HepG2 (cell line): ENCODE data around the gene HDAC4. TPM values are rescaled to one million over a fixed set of nuclear protein-coding genes. Genes with fewer than 3 reads are reported as not detected.

Experiments
- ATAC-seq: fragments of 200-7000 bp; cut with Tn5 transposase; 3 replicates; pipeline ENCODE4 v1.9.1; 2020; ENCODE audit warnings: mild to moderate bottlenecking, moderate library complexity
- BruUV-seq: library from RNA; stranded (reverse); fragments of 400-500 nt; replicated peaks from 2 replicates; lab custom pipeline; 2021; lab: Mats Ljungman, UMichigan
- CTCF ChIA-PET: fragments of 300-600 bp; formaldehyde crosslinking; extraction: SDS; loops from one replicate; lab custom pipeline; 2021; ENCODE audit warnings: low total read pairs, inconsistent platforms, low intra/inter-chr PET ratio; lab: Yijun Ruan, JAX
- POLR2A ChIA-PET: fragments of 350-600 bp; sonication (Branson Sonifier 250); formaldehyde crosslinking; loops from one replicate; lab custom pipeline; 2020; ENCODE audit warnings: antibody characterized with exemption, inconsistent platforms; lab: Yijun Ruan, JAX
- DNase-seq: peaks from one replicate; pipeline ENCODE4 v3.0.0-alpha.2; 2015; ENCODE audit warnings: low spot score
- FAIRE-seq: peaks from 3 replicates; lab custom pipeline; 2011; peaks lifted over from hg19 to GRCh38; lab: Jason Lieb, UNC
- H2AFZ ChIP-seq: one replicate; pipeline ENCODE4 v1.6.1; 2011; ENCODE audit warnings: low read length, inconsistent platforms
- H3K27ac ChIP-seq: fragments of 300-600 bp; 3 replicates; pipeline ENCODE4 v1.8.0; 2011; ENCODE audit warnings: mixed run types, mild to moderate bottlenecking, mixed read lengths, low read length, inconsistent platforms; ENCODE audit not compliant: insufficient read depth; ENCODE audit errors: extremely low read length
- H3K27me3 ChIP-seq, 2 experiments: fragments of 200-600 bp in 1 of 2; 2 replicates in 1 of 2; 3 replicates in 1 of 2; pipeline versions ENCODE4 v1.6.0 to v1.8.0; 2011; ENCODE audit warnings: low read length in 2 of 2, mild to moderate bottlenecking in 2 of 2, moderate library complexity in 2 of 2, inconsistent platforms in 1 of 2; ENCODE audit not compliant: insufficient read depth in 2 of 2, control insufficient read depth in 1 of 2
- H3K36me3 ChIP-seq, 2 experiments: fragments of 200-600 bp in 1 of 2; replicated peaks in 1 of 2; 2 replicates in 1 of 2; 3 replicates in 1 of 2; pipeline versions ENCODE4 v1.5.1 to v1.8.0; 2011; ENCODE audit warnings: low read length in 2 of 2, inconsistent platforms in 1 of 2; ENCODE audit not compliant: insufficient read depth in 2 of 2, control insufficient read depth in 1 of 2
- H3K4me1 ChIP-seq: 2 replicates; pipeline ENCODE4 v1.5.1; 2012; ENCODE audit warnings: low read length, inconsistent platforms; ENCODE audit not compliant: insufficient read depth
- H3K4me2 ChIP-seq: 2 replicates; pipeline ENCODE4 v1.6.0; 2011; ENCODE audit warnings: low read depth, low read length, inconsistent platforms
- H3K4me3 ChIP-seq, 3 experiments: fragments of 200-600 bp in 1 of 3; sonication (generic), shearing (Covaris generic) in 1 of 3; replicated peaks in 1 of 3; 2 replicates each; pipeline ENCODE4 v1.5.1; 2011 to 2016; ENCODE audit warnings: low read length in 3 of 3, inconsistent platforms in 2 of 3, low read depth in 2 of 3, mild to moderate bottlenecking in 2 of 3, control low read depth in 1 of 3, mixed read lengths in 1 of 3; ENCODE audit not compliant: insufficient read depth in 1 of 3
- H3K79me2 ChIP-seq: one replicate; pipeline ENCODE4 v1.6.1; 2011; ENCODE audit warnings: low read length, inconsistent platforms; ENCODE audit not compliant: insufficient read depth
- H3K9ac ChIP-seq: 2 replicates; pipeline ENCODE4 v1.6.0; 2011; ENCODE audit warnings: mild to moderate bottlenecking, low read depth, low read length, inconsistent platforms; ENCODE audit not compliant: insufficient read depth
- H3K9me3 ChIP-seq: 2 replicates; pipeline ENCODE4 v1.5.1; 2012; ENCODE audit warnings: mild to moderate bottlenecking, low read length
- H4K20me1 ChIP-seq: 2 replicates; pipeline ENCODE4 v1.6.0; 2011; ENCODE audit warnings: inconsistent platforms, mild to moderate bottlenecking, low read length, moderate library complexity; ENCODE audit not compliant: insufficient read depth
- FOSL1 ChIP-seq: sonication (generic); formaldehyde crosslinking; IDR thresholded peaks from 2 replicates; pipeline ENCODE4 v1.9.0; 2021; ENCODE audit warnings: missing genetic modification reagents, borderline replicate concordance
- FOXO1 ChIP-seq: sonication (generic); formaldehyde crosslinking; IDR thresholded peaks from 2 replicates; pipeline ENCODE4 v1.4.0; 2020; ENCODE audit warnings: missing genetic modification reagents
- NFATC3 ChIP-seq: sonication (generic); formaldehyde crosslinking; IDR thresholded peaks from 2 replicates; pipeline ENCODE4 v1.5.1; 2020; ENCODE audit warnings: mild to moderate bottlenecking, missing genetic modification reagents
- NFE2 ChIP-seq: sonication (generic); formaldehyde crosslinking; IDR thresholded peaks from 2 replicates; pipeline ENCODE4 v1.4.0; 2020; ENCODE audit warnings: missing genetic modification reagents
- SP2 ChIP-seq: sonication (generic); formaldehyde crosslinking; IDR thresholded peaks from 2 replicates; pipeline ENCODE4 v1.5.1; 2020; ENCODE audit warnings: mild to moderate bottlenecking, missing genetic modification reagents
- SRSF1 ChIP-seq: fragments of 200-400 bp; formaldehyde crosslinking; optimal IDR thresholded peaks from 2 replicates; pipeline ENCODE3; 2017; ENCODE audit warnings: mild to moderate bottlenecking, low read depth, low read length, moderate library complexity
- SRY ChIP-seq: sonication (generic); formaldehyde crosslinking; IDR thresholded peaks from 2 replicates; pipeline ENCODE4 v1.8.0; 2022; ENCODE audit warnings: mild to moderate bottlenecking, missing genetic modification reagents
- TEAD3 ChIP-seq: optimal IDR thresholded peaks from 2 replicates; pipeline ENCODE3; 2016; ENCODE audit warnings: borderline replicate concordance
- THYN1 ChIP-seq: sonication (generic); formaldehyde crosslinking; IDR thresholded peaks from 2 replicates; pipeline ENCODE4 v1.8.1; 2023; ENCODE audit warnings: low read depth, mild to moderate bottlenecking, moderate library complexity, missing genetic modification reagents, borderline replicate concordance
- ZBTB8A ChIP-seq: sonication (generic); formaldehyde crosslinking; IDR thresholded peaks from 2 replicates; pipeline ENCODE4 v1.4.0; 2020; ENCODE audit warnings: mild to moderate bottlenecking, low read depth, missing genetic modification reagents, borderline replicate concordance
- ZNF225 ChIP-seq: sonication (generic); formaldehyde crosslinking; IDR thresholded peaks from 2 replicates; pipeline ENCODE4 v1.4.0; 2020; ENCODE audit warnings: mild to moderate bottlenecking, missing genetic modification reagents
- ZNF24 ChIP-seq: fragments of 450-650 bp; IDR thresholded peaks from 2 replicates; pipeline ENCODE4 v1.6.1; 2017; ENCODE audit warnings: antibody characterized with exemption, mild to moderate bottlenecking
- ZNF335 ChIP-seq: sonication (generic); formaldehyde crosslinking; IDR thresholded peaks from 2 replicates; pipeline ENCODE4 v1.4.0; 2020; ENCODE audit warnings: missing genetic modification reagents
- ZSCAN25 ChIP-seq: sonication (generic); formaldehyde crosslinking; IDR thresholded peaks from 2 replicates; pipeline ENCODE4 v1.8.0; 2022; ENCODE audit warnings: mild to moderate bottlenecking, missing genetic modification reagents
- WGBS: methylation state at CpG from one replicate; pipeline ENCODE4 v1.1.6; 2017; ENCODE audit warnings: low lambda C conversion rate; 5-methylcytosine and 5-hydroxymethylcytosine counted together
- in situ Hi-C: cut with HindIII; loops from 2 replicates; pipeline ENCODE4 v1.10.0; 2017; ENCODE audit warnings: low pct_unique_long_range_greater_than_20kb; ENCODE audit not compliant: extremely low pct_ligation_motif_present
- intact Hi-C: fragments of 100-400 bp; cut with micrococcal nuclease; formaldehyde crosslinking; loops from one replicate; pipeline ENCODE4 v1.10.0; 2022; ENCODE audit not compliant: unreplicated experiment
- polyA plus RNA-seq, 8 experiments: library from polyadenylated mRNA; depleted of rRNA in 3 of 8; stranded (reverse) in 7 of 8; unstranded in 1 of 8; fragments of >200 nt; fragmentation: Illumina TruSeq in 4 of 8; extraction: Trizol in 4 of 8; gene quantifications; 2 replicates each; pipeline versions ENCODE4 v1.2.1 to v1.2.3, GENCODE V29; 2011 to 2016; ENCODE audit warnings: low read depth in 4 of 8, missing spikeins in 1 of 8, mixed read lengths in 1 of 8; ENCODE audit not compliant: insufficient read depth in 1 of 8
- total RNA-seq, 5 experiments: library from RNA; depleted of rRNA; stranded (reverse); fragments of >200 nt; fragmentation: Illumina TruSeq; extraction: Trizol; gene quantifications; 2 replicates each; pipeline ENCODE4 v1.2.3, GENCODE V29; 2016; ENCODE audit warnings: low read depth in 1 of 5
- TF ChIP-seq, protein P1 (sequence below): IDR thresholded peaks from 2 replicates; pipeline ENCODE4 v1.6.1; 2016; ENCODE audit warnings: mild to moderate bottlenecking

The HDAC4 gene
- total and polyA plus RNA-seq, 2 of the 13 experiments (the other 11 are each of a cell fraction or from before 2014, with no cell fraction given), result 10.1 to 11.5 TPM

DNA sequence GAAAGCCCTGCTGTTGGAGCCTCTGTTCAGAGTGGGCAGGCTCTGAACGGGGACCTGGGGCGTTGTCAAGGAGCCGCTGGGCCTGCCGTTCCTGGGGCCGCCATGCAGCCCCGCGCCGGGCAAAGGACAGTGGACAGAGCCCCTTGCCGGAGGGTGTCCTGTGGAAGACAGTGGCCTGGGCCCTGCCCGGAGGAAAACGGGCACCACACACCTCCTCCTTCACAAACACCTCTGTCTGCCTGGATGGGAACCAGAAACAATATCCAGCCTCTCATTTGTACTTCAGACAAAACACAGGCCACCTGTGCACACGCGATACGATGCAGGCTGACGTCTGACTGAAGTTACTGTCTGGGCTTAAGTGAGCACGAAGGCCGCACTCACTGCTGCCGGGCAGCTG is 319.2 kb downstream of the HDAC4 start (continued):
- TF ChIP-seq TEAD3 (CRISPR knock-in tag), result no peak
- TF ChIP-seq THYN1 (CRISPR knock-in tag), result no peak
- TF ChIP-seq ZNF335 (CRISPR knock-in tag), result no peak
- TF ChIP-seq, protein P1, sequence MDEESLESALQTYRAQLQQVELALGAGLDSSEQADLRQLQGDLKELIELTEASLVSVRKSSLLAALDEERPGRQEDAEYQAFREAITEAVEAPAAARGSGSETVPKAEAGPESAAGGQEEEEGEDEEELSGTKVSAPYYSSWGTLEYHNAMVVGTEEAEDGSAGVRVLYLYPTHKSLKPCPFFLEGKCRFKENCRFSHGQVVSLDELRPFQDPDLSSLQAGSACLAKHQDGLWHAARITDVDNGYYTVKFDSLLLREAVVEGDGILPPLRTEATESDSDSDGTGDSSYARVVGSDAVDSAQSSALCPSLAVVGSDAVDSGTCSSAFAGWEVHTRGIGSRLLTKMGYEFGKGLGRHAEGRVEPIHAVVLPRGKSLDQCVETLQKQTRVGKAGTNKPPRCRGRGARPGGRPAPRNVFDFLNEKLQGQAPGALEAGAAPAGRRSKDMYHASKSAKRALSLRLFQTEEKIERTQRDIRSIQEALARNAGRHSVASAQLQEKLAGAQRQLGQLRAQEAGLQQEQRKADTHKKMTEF (CRISPR knock-in tag), result no peak
- TF ChIP-seq SRY, result no peak
- TF ChIP-seq ZNF24, result no peak
- no peak for TF ChIP-seq ZSCAN25 (CRISPR knock-in tag)
- TF ChIP-seq NFE2 (CRISPR knock-in tag), result no peak
- TF ChIP-seq SRSF1, result no peak
- TF ChIP-seq FOXO1, result no peak
- TF ChIP-seq SP2 (CRISPR knock-in tag), result no peak
- TF ChIP-seq NFATC3 (CRISPR knock-in tag), result no peak
- no peak for TF ChIP-seq ZBTB8A

GRCh38 chr2:239081046-239081445 is 319.8 kb downstream of the HDAC4 start:
- intact Hi-C loops, result no loop called here
- BruUV-seq, result no TSS peak
- POLR2A ChIA-PET, result no interaction called here
- H3K79me2 ChIP-seq, result no peaks in the 10 kb centered on the region
- no peak for ATAC-seq
- no peak overlapping the region for H3K27ac ChIP-seq
- TF ChIP-seq FOSL1, result no peak
- no peak for TF ChIP-seq ZNF225 (CRISPR knock-in tag)
- TF ChIP-seq, all 625 proteins: peak for 0
- H3K9ac ChIP-seq, result no peak overlapping the region
- no peaks in the 10 kb centered on the region for H3K4me1 ChIP-seq
- H3K9me3 ChIP-seq, result no peaks in the 10 kb centered on the region
- WGBS, result 100% methylated on average over 13 of the region's 19 CpGs
- no peak overlapping the region for H3K4me3 ChIP-seq
- H3K4me2 ChIP-seq, result no peak overlapping the region
- no peaks in the 10 kb centered on the region for H4K20me1 ChIP-seq
- DNase-seq (no peak), FAIRE-seq (no peak)
- in situ Hi-C loops, result no loop called here
- no peak overlapping the region for H2AFZ ChIP-seq
- CTCF ChIA-PET, result no interaction called here
- H3K27me3 ChIP-seq, result no peaks in the 10 kb centered on the region
- H3K36me3 ChIP-seq, result peaks cover 9 to 17% of the 10 kb centered on the region in 2 experiments; a peak in 4 of 5 replicates
